ENCODE results near the gene GOLPH3. TPM values are rescaled to one million over a fixed set of nuclear protein-coding genes. Genes with fewer than 3 reads are reported as not detected.

Gene GOLPH3
- total and polyA plus RNA-seq, 7 donors, result 23.0 to 55.3 (median 31.0) TPM

- peaks cover 8% of the 10 kb centered on the region for H3K4me1 ChIP-seq
- H3K27ac ChIP-seq, result no peak overlapping the region
- intact Hi-C loops (cut with DNase I), result no loop called here
- no peaks in the 10 kb centered on the region for H3K27me3 ChIP-seq (ENCODE audit: insufficient read depth in 3 of 3, low read length in 2 of 3)
- TF ChIP-seq, protein P1, sequence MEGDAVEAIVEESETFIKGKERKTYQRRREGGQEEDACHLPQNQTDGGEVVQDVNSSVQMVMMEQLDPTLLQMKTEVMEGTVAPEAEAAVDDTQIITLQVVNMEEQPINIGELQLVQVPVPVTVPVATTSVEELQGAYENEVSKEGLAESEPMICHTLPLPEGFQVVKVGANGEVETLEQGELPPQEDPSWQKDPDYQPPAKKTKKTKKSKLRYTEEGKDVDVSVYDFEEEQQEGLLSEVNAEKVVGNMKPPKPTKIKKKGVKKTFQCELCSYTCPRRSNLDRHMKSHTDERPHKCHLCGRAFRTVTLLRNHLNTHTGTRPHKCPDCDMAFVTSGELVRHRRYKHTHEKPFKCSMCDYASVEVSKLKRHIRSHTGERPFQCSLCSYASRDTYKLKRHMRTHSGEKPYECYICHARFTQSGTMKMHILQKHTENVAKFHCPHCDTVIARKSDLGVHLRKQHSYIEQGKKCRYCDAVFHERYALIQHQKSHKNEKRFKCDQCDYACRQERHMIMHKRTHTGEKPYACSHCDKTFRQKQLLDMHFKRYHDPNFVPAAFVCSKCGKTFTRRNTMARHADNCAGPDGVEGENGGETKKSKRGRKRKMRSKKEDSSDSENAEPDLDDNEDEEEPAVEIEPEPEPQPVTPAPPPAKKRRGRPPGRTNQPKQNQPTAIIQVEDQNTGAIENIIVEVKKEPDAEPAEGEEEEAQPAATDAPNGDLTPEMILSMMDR (IDR thresholded peaks at IDR 0.05), result no peak
- no peaks in the 10 kb centered on the region for H3K36me3 ChIP-seq (ENCODE audit: insufficient read depth in 1 of 2, low read depth in 1 of 2)
- no peak overlapping the region for H3K4me3 ChIP-seq
- 43 to 47% (median 46%) methylated on average over 5 of the region's 5 CpGs for WGBS, 3 donors
- DNase-seq, result peak in 1 of 2 donors; percentile 49
- peaks cover 14% of the 10 kb centered on the region for H3K9me3 ChIP-seq
- ATAC-seq, result peak in 3 of 4 donors; percentile 27 to 66 (median 44)
Measured at GRCh38 chr5:32190095-32190494, 16.0 kb upstream of the GOLPH3 start.

GRCh38 chr5:32187675-32188074, 13.6 kb upstream of the GOLPH3 start:
- no peak overlapping the region for H3K27ac ChIP-seq
- TF ChIP-seq, protein P1 (IDR thresholded peaks at IDR 0.05), result no peak
- DNase-seq, result no peak
- H3K9me3 ChIP-seq, result peaks cover 14% of the 10 kb centered on the region
- intact Hi-C loops (cut with DNase I), result no loop called here
- ATAC-seq, result no peak
- no peak overlapping the region for H3K4me3 ChIP-seq
- no peaks in the 10 kb centered on the region for H3K4me1 ChIP-seq
- H3K36me3 ChIP-seq (ENCODE audit: insufficient read depth in 1 of 2, low read depth in 1 of 2), result no peaks in the 10 kb centered on the region
- H3K27me3 ChIP-seq (ENCODE audit: insufficient read depth in 3 of 3, low read length in 2 of 3), result no peaks in the 10 kb centered on the region

- Histone ChIP-seq H3K27me3 (ENCODE audit: insufficient read depth in 3 of 3, low read length in 2 of 3) (no peaks in the 10 kb centered on the region), H3K4me1 (no peaks in the 10 kb centered on the region), H3K4me3 (no peak overlapping the region), H3K27ac (no peak overlapping the region), H3K9me3 (peaks cover 5% of the 10 kb centered on the region), H3K36me3 (ENCODE audit: insufficient read depth in 1 of 2, low read depth in 1 of 2) (no peaks in the 10 kb centered on the region)
- TF ChIP-seq, protein P1 (IDR thresholded peaks at IDR 0.05), result no peak
- DNase-seq (no peak), ATAC-seq (no peak)
- intact Hi-C loops (cut with DNase I), result no loop called here
- WGBS, 3 donors, result 60 to 74% (median 64%) methylated on average over 5 of the region's 5 CpGs
Measured at GRCh38 chr5:32182463-32183063, 8.4 kb upstream of the GOLPH3 start.

GRCh38 chr5:32173267-32174010, 680 bp downstream of the GOLPH3 start:
- TF ChIP-seq, protein P1 (IDR thresholded peaks at IDR 0.05), result no peak
- intact Hi-C loops (cut with DNase I), result loop anchor here in 1 of 2 donors (10.0 kb wide), 1 partner anchor 51 kb away; no protein-coding TSS in a partner anchor
- peak overlapping the region; percentile 100 for H3K4me3 ChIP-seq
- H3K9me3 ChIP-seq, result no peaks in the 10 kb centered on the region
- DNase-seq (peak; percentile 65 to 84), ATAC-seq (peak; percentile 23 to 39 (median 26))
- H3K36me3 ChIP-seq (ENCODE audit: insufficient read depth in 1 of 2, low read depth in 1 of 2), result peaks cover 0 to 27% of the 10 kb centered on the region in 2 donors
- 0 to 1% (median 0%) methylated on average over 49 to 74 of the region's 74 CpGs for WGBS, 3 donors
- peaks cover 44% of the 10 kb centered on the region for H3K4me1 ChIP-seq
- no peaks in the 10 kb centered on the region for H3K27me3 ChIP-seq (ENCODE audit: insufficient read depth in 3 of 3, low read length in 2 of 3)
- peak overlapping the region; percentile 100 for H3K27ac ChIP-seq
